ENCODE data around the gene PADI4. TPM values are rescaled to one million over a fixed set of nuclear protein-coding genes. Genes with fewer than 3 reads are reported as not detected.

The PADI4 gene
- total and polyA plus RNA-seq, 3 experiments from 2014 or later = 0.26 to 2.0 (median 0.27) TPM

DNA sequence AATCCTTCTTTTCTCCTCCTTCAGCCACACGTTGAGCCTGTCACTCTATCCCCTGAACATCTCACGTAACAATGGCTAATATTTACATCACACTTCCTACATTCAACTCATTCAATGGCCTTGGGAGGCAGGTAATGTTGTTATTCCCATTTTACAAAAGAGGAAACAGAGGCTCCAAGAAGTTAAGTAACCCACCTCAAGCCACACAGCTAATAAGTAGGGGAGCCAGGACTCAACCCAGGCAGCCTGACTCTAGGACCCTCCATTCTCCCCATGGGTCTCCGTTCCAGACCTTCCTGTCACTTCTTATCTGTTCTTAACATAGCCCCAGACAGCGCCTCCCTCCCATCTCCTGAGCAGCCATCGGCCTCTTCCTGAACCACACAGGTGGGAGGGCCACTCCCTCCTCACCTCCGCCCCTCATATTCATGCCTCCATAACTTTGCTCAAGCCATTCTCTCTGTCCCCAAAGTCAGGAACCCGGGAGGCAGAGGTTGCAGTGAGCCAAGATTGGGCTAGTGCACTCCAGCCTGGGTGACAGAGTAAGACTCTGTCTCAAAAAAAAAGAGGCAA lies 2.2 kb downstream of the PADI4 start:
- H3K4me3 ChIP-seq (ENCODE audit: low read length) = no peak overlapping the region
- peaks cover 13% of the 10 kb centered on the region for H3K27me3 ChIP-seq (ENCODE audit: insufficient read depth, low read length, poor library complexity, severe bottlenecking)
- Mint-ChIP-seq H3K9me3 (peaks cover 0 to under 1% (median 0%) of the 10 kb centered on the region in 5 donors), H3K36me3 (no peaks in the 10 kb centered on the region), H3K4me3 (no peak overlapping the region), H3K27me3 (peaks cover 26 to 54% of the 10 kb centered on the region in 2 donors), H3K4me1 (no peaks in the 10 kb centered on the region), H3K27ac (no peak overlapping the region)
- H3K9me3 ChIP-seq (ENCODE audit: low read length) = no peaks in the 10 kb centered on the region
- ChIA-PET POLR2A (no interaction called here), CTCF (no interaction called here)
- no peaks in the 10 kb centered on the region for H3K4me1 ChIP-seq (ENCODE audit: insufficient read depth, low read length)
- no peak overlapping the region for H3K27ac ChIP-seq (ENCODE audit: low read depth, low read length)
- no peak for DNase-seq
- no peaks in the 10 kb centered on the region for H3K36me3 ChIP-seq (ENCODE audit: insufficient read depth, low read length)

DNA sequence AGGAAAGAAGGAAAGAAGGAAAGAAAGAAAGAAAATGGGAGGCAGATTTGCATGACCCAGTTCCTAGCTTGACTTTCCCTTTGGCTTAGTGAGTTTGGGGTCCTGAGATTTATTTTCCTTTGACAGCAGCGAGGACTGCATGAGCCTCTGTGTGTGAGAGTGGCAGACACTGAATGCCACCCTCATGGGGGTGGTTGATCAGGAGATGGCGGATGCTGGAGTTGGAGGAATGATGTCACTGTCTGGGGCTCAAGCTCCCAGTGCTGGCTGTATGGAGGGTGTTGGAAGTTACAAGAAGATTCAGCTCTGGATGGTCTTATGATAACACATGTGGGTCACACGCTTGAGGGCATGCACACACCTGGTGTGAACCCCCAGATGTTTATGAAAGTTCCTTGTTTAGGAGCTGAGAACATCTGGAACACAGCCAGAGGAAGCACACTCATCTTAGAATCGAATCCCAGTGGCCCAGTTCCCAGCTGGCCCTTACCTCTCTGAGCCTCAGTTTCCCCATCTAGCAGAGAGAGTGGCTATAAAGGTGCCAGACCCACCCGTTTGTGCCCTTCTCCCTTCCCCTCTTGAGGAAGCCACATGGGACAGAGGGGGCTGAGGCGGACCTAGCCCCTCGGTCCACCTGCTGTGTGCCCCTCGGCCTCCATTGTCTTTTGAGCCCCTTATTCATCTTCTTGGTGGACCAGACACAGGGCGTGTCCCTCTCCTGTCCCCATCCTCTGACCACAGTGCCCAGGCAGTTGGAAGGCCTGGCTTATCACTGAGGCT lies 5.7 kb downstream of the PADI4 start:
- ChIA-PET CTCF (no interaction called here), POLR2A (no interaction called here)
- Histone ChIP-seq H3K36me3 (ENCODE audit: insufficient read depth, low read length) (no peaks in the 10 kb centered on the region), H3K4me1 (ENCODE audit: insufficient read depth, low read length) (no peaks in the 10 kb centered on the region), H3K4me3 (ENCODE audit: low read length) (no peak overlapping the region), H3K27me3 (ENCODE audit: insufficient read depth, low read length, poor library complexity, severe bottlenecking) (peaks cover 10% of the 10 kb centered on the region), H3K27ac (ENCODE audit: low read depth, low read length) (no peak overlapping the region), H3K9me3 (ENCODE audit: low read length) (no peaks in the 10 kb centered on the region)
- Mint-ChIP-seq H3K9me3 (no peaks in the 10 kb centered on the region), H3K4me3 (no peak overlapping the region), H3K36me3 (no peaks in the 10 kb centered on the region), H3K27ac (peak overlapping the region in 1 of 8 donors; percentile 89), H3K4me1 (no peaks in the 10 kb centered on the region), H3K27me3 (peaks cover 14 to 35% of the 10 kb centered on the region in 2 donors)
- no peak for DNase-seq

DNA sequence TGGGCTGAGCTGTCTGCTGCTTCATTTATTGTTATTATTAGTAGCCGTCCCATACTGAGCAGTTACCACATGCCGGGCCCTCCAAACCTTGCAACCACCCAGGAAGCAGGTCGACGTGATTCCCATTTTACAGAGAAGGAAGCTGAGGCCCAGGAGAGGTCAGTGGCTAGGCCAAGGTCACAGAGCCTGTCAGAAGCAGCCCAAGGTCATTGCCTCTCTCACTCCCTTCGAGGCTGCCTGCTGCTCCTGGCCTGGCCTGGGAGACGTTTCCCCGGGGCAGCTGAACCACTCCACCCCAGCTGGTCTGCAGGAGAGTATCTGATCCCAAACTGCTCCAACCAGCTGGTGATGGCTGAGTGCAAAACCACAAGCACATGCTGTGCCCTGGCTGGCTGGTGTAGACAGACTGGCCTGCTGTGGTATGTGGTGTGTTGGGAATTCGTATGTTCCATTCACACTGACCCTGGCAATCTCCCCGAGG lies 6.5 kb downstream of the PADI4 start:
- Histone ChIP-seq H3K4me1 (ENCODE audit: insufficient read depth, low read length) (no peaks in the 10 kb centered on the region), H3K4me3 (ENCODE audit: low read length) (no peak overlapping the region), H3K27me3 (ENCODE audit: insufficient read depth, low read length, poor library complexity, severe bottlenecking) (peaks cover 7% of the 10 kb centered on the region), H3K9me3 (ENCODE audit: low read length) (no peaks in the 10 kb centered on the region), H3K27ac (ENCODE audit: low read depth, low read length) (no peak overlapping the region), H3K36me3 (ENCODE audit: insufficient read depth, low read length) (no peaks in the 10 kb centered on the region)
- no peaks in the 10 kb centered on the region for H3K4me1 Mint-ChIP-seq
- no peak for DNase-seq
- no peaks in the 10 kb centered on the region for H3K36me3 Mint-ChIP-seq
- no peak overlapping the region for H3K4me3 Mint-ChIP-seq
- no peak overlapping the region for H3K27ac Mint-ChIP-seq
- H3K27me3 Mint-ChIP-seq = peaks cover 11 to 27% of the 10 kb centered on the region in 2 donors
- ChIA-PET CTCF (no interaction called here), POLR2A (no interaction called here)
- H3K9me3 Mint-ChIP-seq = peaks cover 0 to 2% (median 0%) of the 10 kb centered on the region in 5 donors

DNA sequence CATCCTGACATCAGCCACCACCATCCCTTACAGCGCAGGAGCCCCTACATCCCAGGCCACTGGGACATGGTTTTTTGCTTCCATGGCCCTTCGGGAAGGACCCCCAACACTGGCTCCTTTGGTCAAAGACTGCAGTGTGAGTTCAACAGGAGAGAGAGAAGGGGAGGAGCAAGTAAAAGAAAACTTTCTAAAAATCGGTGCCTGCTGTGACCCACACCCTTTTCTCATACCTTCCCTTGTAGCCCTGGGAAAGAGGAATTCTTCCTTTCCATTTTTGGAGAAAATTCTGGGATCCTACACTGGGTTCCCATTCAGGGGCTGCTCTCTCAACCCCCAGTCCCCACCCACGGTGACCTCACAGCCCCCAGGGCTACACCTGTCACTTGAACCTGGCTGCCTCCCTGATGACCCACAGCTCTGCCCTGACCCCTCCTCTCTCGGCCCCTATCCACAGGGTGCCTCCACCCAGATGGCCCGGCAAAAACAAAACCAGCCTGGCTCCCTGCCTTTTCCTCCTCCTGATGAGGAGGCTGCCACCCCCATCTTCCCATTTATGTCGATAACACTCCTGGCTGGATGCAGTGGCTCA lies 7.6 kb downstream of the PADI4 start:
- Mint-ChIP-seq H3K4me3 (no peak overlapping the region), H3K4me1 (no peaks in the 10 kb centered on the region), H3K27ac (peak overlapping the region in 1 of 8 donors; percentile 4), H3K27me3 (peaks cover 6 to 24% of the 10 kb centered on the region in 2 donors), H3K9me3 (peaks cover 0 to 3% (median 0%) of the 10 kb centered on the region in 5 donors), H3K36me3 (no peaks in the 10 kb centered on the region)
- Histone ChIP-seq H3K27me3 (ENCODE audit: insufficient read depth, low read length, poor library complexity, severe bottlenecking) (no peaks in the 10 kb centered on the region), H3K4me1 (ENCODE audit: insufficient read depth, low read length) (no peaks in the 10 kb centered on the region), H3K9me3 (ENCODE audit: low read length) (no peaks in the 10 kb centered on the region), H3K4me3 (ENCODE audit: low read length) (no peak overlapping the region), H3K36me3 (ENCODE audit: insufficient read depth, low read length) (no peaks in the 10 kb centered on the region), H3K27ac (ENCODE audit: low read depth, low read length) (no peak overlapping the region)
- CTCF ChIA-PET = no interaction called here
- no peak for DNase-seq
- POLR2A ChIA-PET = no interaction called here

DNA sequence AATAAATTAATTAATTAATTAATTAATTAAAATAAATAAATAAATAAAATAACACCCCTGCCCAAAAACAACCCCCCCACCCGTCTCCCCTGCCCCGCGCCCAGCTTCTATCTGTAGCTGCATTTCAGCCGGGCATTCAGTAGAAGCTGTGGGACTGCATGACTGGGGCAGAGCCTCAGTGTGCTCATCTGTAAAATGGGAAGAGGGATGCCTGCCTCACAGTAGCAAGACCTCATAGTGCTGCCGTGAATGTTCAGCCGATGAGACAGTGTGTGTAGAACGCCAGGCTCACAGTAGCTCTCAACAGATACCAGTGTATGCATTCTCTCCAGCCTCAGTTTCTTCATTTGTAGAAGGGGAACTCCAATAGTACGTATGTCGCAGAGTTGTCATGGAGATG lies 8.7 kb downstream of the PADI4 start:
- no peak for DNase-seq
- no peaks in the 10 kb centered on the region for H3K9me3 ChIP-seq (ENCODE audit: low read length)
- H3K4me1 ChIP-seq (ENCODE audit: insufficient read depth, low read length) = no peaks in the 10 kb centered on the region
- no peak overlapping the region for H3K27ac ChIP-seq (ENCODE audit: low read depth, low read length)
- ChIA-PET CTCF (no interaction called here), POLR2A (no interaction called here)
- no peak overlapping the region for H3K4me3 ChIP-seq (ENCODE audit: low read length)
- H3K36me3 ChIP-seq (ENCODE audit: insufficient read depth, low read length) = no peaks in the 10 kb centered on the region
- Mint-ChIP-seq H3K9me3 (peaks cover 0 to 3% (median 0%) of the 10 kb centered on the region in 5 donors), H3K27me3 (peaks cover 6 to 26% of the 10 kb centered on the region in 2 donors), H3K36me3 (no peaks in the 10 kb centered on the region), H3K27ac (no peak overlapping the region), H3K4me1 (no peaks in the 10 kb centered on the region), H3K4me3 (no peak overlapping the region)
- H3K27me3 ChIP-seq (ENCODE audit: insufficient read depth, low read length, poor library complexity, severe bottlenecking) = no peaks in the 10 kb centered on the region

- H3K9me3 ChIP-seq (ENCODE audit: low read length) = no peaks in the 10 kb centered on the region
- Mint-ChIP-seq H3K4me3 (no peak overlapping the region), H3K36me3 (no peaks in the 10 kb centered on the region), H3K27ac (no peak overlapping the region), H3K27me3 (peaks cover 4 to 21% of the 10 kb centered on the region in 2 donors), H3K9me3 (peaks cover 0 to 3% (median 0%) of the 10 kb centered on the region in 5 donors), H3K4me1 (no peaks in the 10 kb centered on the region)
- DNase-seq = no peak
- H3K36me3 ChIP-seq (ENCODE audit: insufficient read depth, low read length) = no peaks in the 10 kb centered on the region
- no peak overlapping the region for H3K4me3 ChIP-seq (ENCODE audit: low read length)
- no peak overlapping the region for H3K27ac ChIP-seq (ENCODE audit: low read depth, low read length)
- no peaks in the 10 kb centered on the region for H3K27me3 ChIP-seq (ENCODE audit: insufficient read depth, low read length, poor library complexity, severe bottlenecking)
- ChIA-PET CTCF (no interaction called here), POLR2A (no interaction called here)
- no peaks in the 10 kb centered on the region for H3K4me1 ChIP-seq (ENCODE audit: insufficient read depth, low read length)
These were observed 10.3 kb downstream of the PADI4 start for GRCh38 chr1:17318262-17318661.

DNA sequence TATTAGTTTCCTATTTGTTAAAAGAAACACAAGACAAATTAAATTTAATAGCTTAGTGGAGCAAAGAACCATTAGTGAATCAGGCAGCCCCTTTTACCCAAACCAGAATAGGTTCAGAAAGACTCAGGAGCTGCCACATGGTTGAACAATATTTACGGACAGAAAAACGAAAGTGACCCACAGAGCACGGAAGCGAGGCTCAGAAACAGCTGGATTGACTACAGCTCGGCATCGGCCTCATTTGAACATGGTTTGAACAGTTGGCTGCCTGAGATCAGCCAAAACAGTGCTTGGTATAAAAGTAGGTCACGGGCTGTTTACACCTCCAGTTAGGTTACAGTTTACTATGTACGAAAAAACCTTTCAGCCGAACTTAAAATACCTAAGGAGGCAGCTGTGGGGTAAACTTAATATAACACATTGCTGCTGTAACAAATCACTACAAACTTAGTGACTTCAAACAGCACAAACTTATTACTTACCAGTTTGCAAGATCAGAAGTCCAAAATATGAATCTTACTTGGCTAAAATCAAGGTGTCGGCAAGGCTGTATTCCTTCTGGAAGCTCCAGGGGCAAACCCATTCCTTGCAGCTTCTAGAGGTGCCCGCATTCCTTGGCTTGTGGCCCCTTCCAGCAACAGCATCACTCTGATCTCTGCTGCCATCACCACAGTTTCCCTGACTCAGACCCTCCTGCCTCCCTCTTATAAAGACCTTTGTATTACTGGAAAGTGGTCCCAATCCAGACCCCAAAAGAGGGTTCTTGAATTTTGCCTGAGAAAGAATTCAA lies 11.8 kb downstream of the PADI4 start:
- Histone ChIP-seq H3K36me3 (ENCODE audit: insufficient read depth, low read length) (no peaks in the 10 kb centered on the region), H3K4me3 (ENCODE audit: low read length) (no peak overlapping the region), H3K9me3 (ENCODE audit: low read length) (no peaks in the 10 kb centered on the region), H3K27me3 (ENCODE audit: insufficient read depth, low read length, poor library complexity, severe bottlenecking) (no peaks in the 10 kb centered on the region), H3K27ac (ENCODE audit: low read depth, low read length) (no peak overlapping the region), H3K4me1 (ENCODE audit: insufficient read depth, low read length) (no peaks in the 10 kb centered on the region)
- Mint-ChIP-seq H3K36me3 (no peaks in the 10 kb centered on the region), H3K27ac (no peak overlapping the region), H3K9me3 (peaks cover 0 to 3% (median 0%) of the 10 kb centered on the region in 5 donors), H3K4me1 (no peaks in the 10 kb centered on the region), H3K27me3 (peaks cover 3 to 23% of the 10 kb centered on the region in 2 donors), H3K4me3 (no peak overlapping the region)
- ChIA-PET POLR2A (no interaction called here), CTCF (no interaction called here)
- DNase-seq = no peak
